ENCODE results near the gene ALDH3A1. TPM values are rescaled to one million over a fixed set of nuclear protein-coding genes. Genes with fewer than 3 reads are reported as not detected.

ALDH3A1 gene
- total RNA-seq, 1 donor from 2014 or later: 0.85 TPM

- DNase-seq: no peak
Observed at GRCh38 chr17:19759568-19760549, 11.8 kb upstream of the ALDH3A1 start.

DNA sequence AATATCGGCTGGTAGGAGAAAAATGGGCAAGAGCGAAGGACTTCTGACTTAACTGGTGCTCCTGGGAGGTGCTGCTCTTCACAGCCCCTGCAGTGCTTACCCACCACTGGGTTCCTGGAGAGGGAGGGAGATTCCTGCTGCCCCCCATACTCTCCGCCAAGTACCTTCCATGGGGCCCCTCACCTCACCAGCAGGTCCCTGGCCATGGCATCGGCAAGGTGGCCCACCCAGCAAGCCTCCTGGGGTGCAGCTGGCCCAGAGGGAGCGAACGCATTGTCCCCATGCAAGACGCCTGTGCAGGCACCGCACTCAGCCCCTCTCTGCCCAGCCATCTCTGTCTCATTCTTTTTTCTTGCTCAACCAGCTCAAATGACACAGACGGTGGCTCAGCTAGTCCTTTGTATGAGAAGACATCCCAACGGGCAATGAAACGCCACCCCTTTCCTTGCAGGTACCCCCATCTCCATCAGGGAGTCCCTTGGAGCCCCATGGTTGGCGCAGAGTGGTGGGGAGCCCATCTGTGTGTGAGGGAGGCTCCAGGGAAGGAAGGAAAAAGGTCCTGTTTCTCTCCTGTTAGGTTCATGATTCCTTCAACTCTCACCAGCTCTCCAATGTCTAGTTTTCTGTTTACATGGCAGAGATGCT lies 9.6 kb upstream of the ALDH3A1 start:
- no peak for DNase-seq

- no peak for DNase-seq
Observed at GRCh38 chr17:19756546-19756945, 8.4 kb upstream of the ALDH3A1 start.

DNA sequence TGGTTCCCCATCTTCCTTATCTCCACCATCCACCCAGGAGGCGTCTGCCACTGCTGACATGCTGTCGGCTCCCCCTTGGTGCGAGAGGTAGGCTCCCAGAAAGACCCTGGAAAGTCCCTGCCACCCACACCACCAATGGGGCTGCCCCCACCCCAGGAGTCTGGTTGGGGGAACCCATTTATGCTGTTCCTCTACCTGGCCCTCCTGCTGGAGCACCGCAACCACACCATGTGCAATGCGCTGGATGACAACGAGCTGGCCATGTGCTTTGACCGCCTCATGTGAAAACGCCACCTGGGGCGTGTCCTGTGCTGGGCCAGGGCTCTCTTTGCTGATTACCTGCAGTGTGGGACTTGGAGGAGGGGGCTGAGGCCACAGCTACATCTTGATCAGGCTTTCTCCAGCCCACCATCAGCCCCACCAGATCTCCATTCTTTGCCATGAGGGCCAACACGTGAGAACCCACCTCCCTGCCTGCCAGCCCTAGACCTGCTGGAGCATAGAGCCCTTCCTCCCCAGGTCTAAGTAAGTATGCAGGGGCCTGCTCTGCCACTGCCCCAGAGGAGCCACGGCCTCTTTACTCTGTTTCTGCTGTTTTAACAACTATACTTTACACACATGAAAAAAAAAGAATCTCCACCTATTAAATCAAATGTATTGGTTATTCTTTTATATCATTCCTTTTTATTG lies 7.9 kb upstream of the ALDH3A1 start:
- no peak for DNase-seq

- no peak for DNase-seq
Observed at GRCh38 chr17:19755392-19755791, 7.3 kb upstream of the ALDH3A1 start.

- DNase-seq: peak; percentile 47
Observed at GRCh38 chr17:19753661-19754463, 5.8 kb upstream of the ALDH3A1 start.

DNA sequence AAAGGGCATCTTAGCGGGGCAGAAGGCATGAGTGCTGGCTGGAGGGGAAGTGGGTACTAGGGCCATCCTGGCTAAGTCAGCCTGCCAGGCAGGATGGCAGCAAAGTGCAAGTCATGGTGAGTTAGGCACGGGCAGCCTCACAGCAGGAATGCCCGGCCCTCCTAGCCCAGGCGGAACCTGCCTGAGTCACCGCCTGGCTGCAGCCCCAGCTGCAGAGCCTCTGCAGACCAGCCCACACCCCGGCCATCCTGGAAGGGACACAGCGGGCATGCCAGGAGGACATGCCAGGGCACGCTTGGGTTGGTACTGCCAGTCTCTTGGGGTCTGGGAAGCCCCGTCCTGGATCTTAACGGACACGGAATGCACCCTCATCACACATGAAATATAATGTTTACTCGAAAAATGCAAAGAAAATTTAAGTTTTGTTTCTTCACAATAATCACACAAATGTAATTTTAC lies 5.0 kb upstream of the ALDH3A1 start:
- DNase-seq: peak; percentile 89

DNA sequence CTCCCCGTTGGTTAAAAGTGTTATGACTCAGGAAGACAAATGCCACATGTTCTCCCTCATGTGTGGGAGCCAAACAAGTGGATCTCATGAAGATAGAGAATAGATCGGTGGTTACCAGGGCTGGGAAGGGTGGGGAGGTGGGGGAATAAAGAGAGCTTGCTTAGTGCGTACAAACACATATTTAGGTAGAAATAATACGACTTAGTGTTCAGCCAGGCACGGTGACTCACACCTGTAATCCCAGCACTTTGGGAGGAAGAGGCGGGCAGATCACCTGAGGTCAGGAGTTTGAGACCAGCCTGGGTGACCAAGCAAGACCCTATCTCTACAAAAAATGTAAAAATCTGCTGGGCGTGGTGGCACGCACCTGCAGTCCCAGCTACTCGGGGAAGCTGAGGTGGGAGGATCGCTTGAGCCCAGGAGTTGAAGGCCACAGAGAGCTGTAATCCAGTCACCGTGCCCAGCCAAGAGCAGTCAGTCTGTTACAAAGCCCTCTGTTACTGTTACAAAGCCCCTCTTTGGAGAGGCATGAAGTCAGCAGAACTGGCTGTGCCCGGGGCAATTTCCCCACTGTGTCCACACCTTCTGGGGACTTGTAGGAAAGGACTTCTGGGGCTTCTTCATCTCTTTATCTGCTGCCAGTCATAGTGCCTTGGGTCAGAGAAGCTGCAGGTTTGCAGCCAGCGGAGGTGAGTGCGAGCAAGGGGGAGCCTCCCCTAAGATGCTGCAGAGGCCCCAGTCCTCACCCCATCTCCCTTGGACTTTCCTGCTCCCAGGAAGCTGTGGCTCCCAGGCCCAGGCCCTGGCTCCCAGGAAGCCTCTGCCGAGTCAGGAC lies 4.3 kb upstream of the ALDH3A1 start:
- no peak for DNase-seq

- DNase-seq: no peak
Observed at GRCh38 chr17:19750835-19751234, 2.7 kb upstream of the ALDH3A1 start.

GRCh38 chr17:19750020-19750572 lies 2.0 kb upstream of the ALDH3A1 start:
- no peak for DNase-seq

DNA sequence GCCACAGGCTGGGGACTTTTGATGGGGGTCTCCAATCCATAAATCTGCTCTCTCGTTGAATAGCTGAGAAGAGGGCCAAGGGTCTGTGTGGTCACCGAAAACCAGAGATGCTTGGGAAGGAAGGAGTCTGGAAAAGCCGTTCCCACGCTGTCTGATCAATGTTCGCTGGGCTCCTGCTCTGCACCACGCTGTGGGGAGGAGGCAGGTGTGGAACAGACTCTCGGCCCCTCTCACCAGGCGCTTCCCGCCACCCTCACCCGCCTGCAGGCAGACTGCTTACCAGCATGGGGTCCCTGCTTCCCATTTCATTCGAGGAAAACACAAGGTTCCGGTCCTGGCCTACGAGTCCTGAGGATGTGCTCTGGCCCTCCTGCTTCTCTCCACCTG lies 702 bp upstream of the ALDH3A1 start:
- no peak for DNase-seq

DNA sequence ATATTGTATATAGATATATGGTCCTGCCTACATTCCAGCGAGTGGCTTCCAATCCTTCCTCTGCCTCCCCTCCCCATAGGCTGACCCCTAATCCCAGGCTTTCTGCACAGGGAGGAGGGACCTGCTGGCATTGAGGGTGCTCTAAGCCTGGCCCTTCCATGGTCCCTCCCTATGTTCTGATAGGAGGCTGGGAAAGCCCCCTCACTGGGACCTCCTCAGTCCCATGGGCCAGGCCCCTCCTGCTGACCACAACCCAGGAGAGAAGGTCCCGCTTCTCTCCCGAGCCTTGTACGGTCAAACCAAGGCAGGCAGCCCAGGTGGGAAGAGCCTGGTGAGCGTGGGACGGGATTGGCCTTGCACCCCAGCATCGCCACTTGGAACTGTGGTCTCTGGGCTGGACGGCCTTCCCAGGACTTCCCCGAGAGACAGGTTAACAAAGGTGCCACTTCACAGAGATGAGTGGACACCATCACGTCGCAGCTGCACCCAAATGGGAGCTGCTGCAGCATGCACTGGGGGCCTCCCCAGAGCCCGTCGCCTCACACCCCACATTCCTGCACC lies 859 bp downstream of the ALDH3A1 start:
- DNase-seq: no peak

DNA sequence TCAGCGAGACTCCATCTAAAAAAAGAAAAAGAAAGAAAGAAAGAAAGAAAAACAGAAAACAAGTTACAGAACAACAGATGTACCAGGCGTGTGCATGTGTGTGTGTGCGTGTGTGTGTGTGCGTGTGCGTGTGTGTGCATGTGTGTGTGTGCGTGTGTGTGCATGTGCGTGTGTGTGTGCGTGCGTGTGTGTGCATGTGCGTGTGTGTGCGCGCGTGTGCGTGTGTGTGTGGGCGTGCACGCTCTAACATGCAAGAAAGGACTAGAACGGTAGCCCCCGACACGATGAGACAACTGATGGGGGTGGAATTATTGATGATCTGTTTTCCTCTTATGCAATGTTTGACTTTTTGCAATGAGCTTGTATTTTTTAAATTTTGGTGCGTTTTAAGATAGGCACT lies 1.6 kb downstream of the ALDH3A1 start:
- no peak for DNase-seq

DNA sequence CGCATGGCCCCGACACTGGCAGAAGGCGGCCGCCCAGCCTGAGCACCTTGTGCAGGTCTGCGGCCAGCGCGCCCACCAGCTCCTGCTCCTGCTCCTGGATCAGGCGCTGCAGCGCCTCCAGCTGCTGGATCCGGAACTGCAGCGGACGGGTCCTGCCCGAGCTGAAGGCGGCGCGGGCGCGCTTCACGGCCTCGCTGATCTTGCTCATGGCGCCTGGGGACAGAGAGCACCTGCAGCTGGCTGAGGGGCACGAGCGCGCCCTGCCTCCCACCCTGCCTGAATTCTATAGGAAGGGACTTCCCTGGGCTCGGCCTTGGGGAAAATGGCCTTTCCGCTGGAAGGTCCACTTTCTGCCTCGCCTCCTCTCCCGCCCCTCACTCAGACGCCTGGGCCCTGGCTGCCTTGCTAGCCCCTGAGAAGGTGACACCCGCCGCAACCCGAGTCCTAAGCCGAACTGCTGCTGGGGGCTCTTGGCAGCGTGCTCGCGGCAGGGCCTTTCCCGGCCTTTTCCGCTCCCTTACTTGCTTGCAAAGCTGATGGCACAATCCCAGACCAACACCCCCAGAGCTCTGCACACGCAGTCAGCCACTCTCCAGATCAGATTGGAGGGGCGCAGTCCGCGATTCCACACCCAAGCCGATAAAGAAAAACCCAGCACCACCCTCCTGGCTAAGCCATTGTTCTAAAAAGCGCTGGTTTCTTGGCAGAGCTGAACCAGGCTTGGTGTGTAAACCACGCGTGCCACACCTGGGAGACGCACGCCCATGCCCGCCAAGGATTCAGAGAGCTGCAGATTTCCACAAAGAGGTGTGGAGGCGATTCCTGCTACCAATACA lies 3.0 kb downstream of the ALDH3A1 start:
- peak; percentile 91 for DNase-seq

DNA sequence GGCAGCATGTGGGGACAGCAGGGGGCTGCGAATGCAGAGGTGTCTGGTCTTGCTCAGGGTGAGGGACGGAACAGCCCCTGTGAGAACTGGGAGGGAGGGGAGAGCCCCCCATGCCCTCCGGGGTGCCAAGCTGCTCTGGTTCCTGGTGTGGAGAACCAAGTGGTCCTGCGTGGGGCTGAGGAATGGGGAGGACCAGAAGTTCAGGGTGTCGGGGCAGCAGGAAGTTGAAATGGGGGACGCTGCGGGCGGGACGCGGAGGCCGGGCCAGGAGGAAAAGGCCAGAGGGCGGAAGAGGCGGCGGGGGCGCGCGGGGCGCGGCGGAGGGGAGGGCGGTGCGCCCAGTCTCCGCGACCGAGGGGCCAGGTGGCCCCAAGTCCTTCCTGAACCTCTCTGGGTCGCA lies 3.6 kb downstream of the ALDH3A1 start:
- DNase-seq: peak; percentile 18

DNA sequence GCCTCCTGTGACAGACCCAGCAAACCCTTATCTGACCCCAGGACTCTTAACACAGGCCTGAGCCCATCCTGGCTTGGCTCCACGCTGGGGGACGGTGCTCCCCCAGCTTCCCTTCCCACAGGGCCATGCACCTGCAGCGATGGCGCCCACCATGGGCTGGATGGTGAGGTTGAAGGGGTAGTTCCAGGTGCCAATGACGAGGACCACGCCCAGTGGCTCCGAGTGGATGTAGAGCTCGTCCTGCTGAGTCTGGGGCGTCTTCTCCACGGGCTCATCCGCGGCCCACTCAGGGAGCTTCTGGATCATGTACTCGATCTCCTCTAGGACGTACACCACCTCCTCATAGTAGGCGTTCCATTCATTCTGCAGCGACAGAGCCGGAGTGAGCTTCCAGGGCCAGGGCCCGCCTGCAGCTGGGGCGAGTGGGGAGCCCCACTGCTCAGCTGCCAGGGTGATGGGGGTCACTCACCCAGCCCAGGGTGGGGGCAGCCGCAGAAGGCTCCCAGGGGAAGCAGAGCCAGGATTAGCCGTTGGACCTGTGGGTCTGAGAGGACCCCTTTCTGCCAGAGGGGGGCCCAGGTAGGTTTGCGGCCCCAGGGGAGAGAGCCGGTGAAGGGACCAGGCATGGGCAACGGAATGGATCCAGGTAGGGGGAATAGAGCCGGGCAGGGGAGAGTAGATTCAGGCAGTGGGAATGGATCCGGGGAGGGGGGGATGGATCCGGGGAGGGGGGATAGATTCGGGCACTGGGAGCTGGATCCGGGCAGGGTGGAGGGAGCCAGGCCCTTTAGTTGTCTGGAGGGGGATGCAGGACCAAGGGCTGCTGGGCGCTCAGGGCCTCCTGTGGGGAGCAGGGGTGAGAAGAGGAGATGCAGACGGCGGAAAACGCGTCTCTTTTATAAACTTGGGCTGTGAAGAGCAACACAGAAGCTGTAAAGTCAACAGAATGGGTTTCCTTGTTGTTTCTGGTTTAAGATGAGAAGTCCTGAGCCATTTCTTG lies 4.7 kb downstream of the ALDH3A1 start:
- DNase-seq: no peak

DNA sequence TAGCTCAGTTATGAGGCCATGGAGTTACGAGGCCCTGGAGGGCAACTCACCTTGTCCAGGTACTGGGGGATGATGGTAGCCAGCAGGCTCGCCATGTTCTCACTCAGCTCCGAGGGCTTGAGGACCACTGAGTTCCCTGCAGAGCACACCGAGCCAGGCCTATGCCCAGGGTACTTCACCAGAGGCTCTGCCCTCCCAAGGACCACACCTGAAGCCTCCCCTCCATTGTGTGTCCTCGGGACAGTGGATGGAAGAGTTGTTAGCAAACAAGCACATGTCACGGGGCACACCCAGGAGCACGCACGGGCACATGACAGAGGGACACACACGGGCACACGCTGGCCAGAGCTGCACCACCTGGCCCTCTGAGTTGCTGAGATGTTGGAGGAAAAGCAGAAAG lies 5.6 kb downstream of the ALDH3A1 start:
- no peak for DNase-seq

DNA sequence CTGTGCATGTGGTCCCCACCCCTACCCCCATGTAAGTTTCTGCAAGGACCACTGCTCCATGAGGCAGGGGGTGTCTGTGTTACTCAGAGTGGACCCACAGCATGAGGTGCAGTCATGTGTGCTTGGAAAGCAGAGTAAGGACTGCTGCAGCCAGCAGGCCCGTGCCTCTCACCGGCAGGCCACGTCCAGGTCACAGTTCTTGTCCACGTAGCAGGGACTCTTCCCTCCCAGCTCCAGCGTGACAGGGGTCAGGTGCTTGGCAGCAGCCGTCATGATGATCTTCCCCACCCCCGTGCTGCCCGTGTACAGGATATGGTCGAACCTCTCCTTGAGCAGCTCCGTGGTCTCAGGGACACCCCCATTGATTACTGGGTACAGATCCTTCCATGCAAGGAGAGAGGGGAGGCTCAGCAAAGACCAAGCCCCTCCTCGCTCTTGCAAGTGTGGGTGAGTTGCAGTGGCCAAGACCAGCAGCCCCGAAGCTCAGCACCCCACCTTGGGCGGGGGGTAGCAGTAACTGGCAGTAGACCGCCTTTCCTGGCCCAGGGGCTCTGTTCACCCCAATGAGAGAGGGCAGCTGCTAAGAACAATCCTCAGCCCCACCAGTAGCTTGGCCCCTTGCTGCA lies 6.2 kb downstream of the ALDH3A1 start:
- DNase-seq: no peak
